GM19193 (cell line): ENCODE data around the gene KCNT1.

Experiments
- POLR2A ChIP-seq: IDR thresholded peaks from 4 replicates; pipeline ENCODE4 v1.6.1; 2011; ENCODE audit not compliant: insufficient read depth, insufficient read length; ENCODE audit errors: extremely low read depth

The KCNT1 gene

DNA sequence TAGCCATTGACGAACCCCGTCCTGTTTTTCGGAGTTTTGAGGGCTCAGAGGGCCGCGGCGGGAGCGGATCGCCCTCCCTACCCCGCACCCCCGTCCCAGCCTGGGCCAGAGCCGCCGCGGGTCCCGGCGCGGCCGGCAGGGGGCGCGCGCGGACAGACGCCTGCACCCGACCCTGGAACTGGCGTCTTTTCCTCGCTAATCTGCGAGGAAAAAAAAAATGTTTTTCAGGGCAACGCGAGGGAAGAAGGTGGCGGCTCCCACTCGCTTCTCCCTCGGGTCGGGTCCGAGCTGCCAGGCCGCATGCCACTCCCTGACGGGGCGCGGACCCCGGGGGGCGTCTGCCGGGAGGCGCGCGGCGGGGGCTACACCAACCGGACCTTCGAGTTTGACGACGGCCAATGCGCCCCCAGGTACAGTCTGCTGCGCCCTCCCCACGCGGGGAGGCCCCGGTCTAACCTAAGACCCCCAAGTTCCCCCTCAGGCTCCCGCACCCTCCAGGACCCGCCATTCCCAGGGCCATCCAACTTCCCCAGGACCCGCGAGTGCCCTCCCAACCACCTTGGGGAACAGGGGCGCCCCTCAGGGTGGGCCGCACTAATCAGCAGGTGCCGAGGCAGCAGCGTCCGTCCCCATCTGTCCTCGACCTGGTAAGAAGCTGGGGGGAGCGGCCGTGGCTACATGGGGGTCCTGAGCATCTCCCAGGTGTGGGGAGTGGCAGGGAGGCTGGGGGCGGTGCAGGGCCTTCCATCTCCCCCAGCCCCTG lies at the start of gene KCNT1:
Gene KCNT1, plus strand, starts transcription at position 227 of the 763 bp plus-strand sequence. Its CDS starts 74 bp downstream, at position 301.
- no peak for TF ChIP-seq POLR2A

DNA sequence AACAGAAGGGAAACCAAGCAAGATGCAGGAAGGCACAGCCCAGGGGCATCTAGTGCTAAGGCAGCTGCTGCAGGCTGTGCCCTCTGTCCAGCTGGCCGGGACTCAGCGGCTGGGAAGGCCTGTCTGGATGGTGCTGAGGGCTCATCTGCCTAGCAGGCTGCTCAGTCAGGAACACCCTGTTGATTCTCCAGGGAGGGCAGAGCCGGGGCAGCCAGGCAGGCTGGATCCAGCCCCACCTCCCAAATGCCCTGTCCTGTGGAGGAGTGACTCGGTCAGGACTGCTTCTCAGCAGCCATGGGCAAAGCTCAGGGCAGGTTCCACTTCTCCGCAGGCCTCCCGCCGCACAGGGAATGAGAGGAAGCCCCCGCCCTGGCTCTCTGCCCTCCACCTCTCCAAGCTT lies 46.7 kb upstream of the KCNT1 start:
- no peak for TF ChIP-seq POLR2A

DNA sequence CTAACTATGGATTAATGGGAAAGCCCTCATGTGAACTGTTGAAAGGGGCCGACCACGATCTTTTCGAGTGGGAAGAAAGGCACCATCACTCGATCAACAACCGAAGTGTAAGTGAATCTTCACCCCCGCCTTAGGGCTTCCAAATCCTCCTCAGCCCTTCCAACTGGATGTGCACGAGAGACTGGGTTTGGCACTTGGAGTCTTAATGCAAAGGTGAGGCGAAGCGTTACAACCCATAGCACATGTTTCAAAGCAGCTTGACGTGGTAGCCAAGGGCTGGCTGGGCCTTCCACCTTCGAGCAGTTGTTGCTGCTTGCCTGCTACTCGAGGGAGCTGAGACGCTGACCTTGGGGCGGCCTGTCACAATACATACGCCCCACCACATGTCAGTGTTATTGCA lies 44.6 kb upstream of the KCNT1 start:
- no peak for TF ChIP-seq POLR2A

DNA sequence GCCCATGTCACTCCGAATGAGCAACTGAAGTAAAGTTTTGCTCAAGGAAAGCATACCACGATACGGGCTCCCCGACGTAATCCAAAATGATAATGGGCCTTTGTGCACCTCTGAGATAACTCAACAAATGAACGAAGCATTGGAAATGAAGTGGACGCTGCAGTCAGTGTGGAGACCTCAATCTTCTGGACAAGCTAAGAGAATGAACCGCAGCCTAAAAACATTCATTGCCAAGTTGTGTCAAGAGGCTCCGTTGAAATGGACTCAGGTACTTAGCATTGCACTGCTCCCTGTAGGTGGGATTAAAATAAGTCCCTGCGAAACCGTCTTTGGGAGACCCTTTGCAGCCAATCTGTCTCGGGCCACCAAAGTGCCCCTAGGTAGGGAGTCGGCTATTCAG lies 42.7 kb upstream of the KCNT1 start:
- no peak for TF ChIP-seq POLR2A

DNA sequence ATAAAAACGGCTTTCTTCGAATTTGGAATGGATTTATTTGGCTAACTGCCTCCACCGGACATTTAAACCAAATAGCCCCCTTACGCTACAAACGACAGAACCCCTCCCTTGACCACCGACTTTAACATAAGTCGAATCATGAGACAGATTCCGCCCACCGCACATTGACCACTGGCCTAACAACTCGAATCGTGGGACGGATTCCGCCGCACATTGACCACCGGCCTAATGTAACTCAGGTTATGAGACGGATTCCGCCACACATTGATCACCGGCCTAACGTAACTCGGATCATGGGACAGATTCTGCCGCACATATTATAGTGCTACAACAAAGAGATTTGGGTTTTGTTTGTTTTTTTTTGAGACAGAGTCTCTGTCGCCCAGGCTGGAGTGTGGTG lies 41.6 kb upstream of the KCNT1 start:
- no peak for TF ChIP-seq POLR2A

DNA sequence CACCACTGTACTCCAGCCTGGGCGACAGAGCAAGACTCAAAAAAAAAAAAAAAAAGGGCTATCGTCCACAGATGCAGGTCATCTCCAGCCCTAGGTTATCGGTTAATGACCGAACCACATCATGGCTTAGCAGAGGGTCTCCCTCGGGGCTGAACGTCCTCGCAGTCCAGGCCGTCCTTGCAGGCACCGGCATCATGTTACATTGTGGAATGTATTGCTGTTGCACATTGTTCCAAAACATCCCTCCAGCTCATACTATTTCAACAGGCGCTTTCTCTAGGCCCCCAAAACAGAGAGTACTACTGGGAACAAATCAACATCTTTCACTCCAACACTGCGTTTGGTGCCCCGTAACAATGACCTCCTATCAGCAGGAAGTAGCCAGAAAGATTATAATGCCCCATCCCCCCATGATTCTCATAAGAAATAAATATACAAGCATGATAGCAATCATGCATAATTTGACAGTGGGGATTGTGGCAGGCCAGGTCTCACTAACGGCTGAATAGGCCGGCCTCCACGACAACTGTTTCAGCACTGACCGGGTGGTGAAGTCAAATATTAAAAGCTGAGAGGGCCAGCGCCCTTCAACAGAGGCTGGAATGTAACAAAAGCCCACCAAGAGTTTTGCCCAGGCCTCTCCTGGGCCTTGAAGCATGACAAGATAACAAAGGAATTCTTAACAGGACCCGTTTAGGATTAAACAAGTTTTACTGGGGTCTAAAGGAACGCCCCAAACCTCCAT lies 40.0 kb upstream of the KCNT1 start:
- no peak for TF ChIP-seq POLR2A

DNA sequence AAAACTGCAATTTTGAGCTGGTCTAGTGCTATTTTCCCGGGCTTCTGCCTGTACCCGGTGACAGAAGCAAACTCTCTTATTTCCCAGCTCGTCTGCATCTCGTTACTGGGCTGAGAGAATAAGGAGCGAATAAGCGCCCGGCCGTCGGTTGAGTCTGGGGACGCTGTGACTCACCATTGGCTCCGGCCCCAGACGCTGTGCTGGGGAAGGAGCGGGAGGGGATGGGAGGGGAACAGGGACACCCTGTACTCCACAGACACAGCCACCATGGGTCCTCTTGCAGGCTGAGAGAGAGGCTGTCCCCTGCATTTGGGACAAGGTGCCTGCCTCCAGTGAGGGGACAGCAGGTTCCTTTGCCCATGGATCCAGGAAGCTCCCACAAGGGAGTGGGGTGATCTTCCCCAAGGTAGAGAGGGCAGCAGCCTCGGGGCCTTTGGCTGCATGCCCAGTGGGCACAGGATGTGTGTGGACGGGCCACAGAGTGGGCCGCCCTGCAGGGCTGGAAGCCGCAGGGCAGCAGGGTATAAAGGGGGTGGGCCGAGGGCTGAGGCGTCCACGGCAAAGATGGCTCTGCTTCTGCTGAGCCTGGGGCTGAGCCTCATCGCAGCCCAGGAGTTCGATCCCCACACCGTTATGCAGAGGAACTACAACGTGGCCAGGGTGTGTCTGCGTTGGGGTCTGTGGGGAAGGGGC lies 39.1 kb upstream of the KCNT1 start, which contains the start of gene LCN9:
Gene LCN9, plus strand, starts transcription at position 552 of the 693 bp plus-strand sequence. Its CDS starts 13 bp downstream, at position 565.
- no peak for TF ChIP-seq POLR2A

DNA sequence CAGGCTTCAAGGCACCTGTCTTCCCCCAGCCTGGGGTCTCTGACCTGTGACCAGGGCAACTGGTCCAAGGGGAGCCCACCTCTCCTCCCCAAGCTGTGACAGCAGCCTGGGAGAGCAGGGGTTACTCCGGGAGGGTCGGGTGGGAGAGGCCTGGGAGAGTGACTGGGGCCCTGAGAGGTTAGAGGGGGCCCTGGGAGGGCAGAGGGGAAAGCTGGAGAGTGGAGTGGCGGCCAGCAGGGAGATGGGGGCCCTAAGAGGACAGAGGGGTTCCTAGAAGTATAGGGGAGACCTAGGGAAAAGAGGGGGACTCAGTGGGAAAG lies 38.6 kb upstream of the KCNT1 start:
- TF ChIP-seq POLR2A = no peak

DNA sequence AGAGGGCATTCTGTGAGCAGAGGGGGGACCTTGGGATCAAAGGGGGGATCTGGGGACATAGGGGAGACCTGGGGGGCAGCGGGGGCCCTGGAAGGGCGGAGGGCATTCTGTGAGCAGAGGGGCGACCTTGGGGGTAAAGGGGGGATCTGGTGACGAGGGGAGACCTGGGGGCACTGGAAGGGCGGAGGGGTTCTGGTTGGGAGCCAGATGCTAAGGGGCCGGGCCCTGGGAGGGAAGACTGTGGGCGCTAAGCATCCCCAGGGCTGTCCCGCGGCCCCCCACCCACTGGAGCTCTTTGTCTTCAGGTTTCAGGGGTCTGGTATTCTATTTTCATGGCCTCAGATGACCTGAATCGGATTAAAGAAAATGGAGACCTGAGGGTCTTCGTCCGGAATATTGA lies 38.1 kb upstream of the KCNT1 start:
- TF ChIP-seq POLR2A = no peak

DNA sequence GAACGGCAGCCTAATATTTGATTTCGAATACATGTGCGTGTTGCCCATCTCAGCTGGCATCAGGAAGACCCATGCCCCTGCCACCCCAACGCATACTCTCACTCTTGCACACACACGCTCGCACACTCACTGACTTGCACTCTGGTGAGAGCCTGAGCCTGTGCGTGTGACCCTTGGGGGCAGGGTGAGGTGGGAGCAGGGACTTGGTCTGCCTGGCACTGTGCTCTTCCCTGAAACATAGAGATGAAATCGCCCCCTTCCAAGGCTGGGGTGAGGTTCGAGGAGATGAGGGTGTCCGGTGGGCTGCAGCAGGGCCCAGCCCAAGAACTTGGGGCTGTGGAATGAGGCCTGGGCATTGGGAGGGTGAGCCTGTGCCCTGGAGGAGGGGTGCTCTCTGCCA lies 37.7 kb upstream of the KCNT1 start:
- TF ChIP-seq POLR2A = no peak

DNA sequence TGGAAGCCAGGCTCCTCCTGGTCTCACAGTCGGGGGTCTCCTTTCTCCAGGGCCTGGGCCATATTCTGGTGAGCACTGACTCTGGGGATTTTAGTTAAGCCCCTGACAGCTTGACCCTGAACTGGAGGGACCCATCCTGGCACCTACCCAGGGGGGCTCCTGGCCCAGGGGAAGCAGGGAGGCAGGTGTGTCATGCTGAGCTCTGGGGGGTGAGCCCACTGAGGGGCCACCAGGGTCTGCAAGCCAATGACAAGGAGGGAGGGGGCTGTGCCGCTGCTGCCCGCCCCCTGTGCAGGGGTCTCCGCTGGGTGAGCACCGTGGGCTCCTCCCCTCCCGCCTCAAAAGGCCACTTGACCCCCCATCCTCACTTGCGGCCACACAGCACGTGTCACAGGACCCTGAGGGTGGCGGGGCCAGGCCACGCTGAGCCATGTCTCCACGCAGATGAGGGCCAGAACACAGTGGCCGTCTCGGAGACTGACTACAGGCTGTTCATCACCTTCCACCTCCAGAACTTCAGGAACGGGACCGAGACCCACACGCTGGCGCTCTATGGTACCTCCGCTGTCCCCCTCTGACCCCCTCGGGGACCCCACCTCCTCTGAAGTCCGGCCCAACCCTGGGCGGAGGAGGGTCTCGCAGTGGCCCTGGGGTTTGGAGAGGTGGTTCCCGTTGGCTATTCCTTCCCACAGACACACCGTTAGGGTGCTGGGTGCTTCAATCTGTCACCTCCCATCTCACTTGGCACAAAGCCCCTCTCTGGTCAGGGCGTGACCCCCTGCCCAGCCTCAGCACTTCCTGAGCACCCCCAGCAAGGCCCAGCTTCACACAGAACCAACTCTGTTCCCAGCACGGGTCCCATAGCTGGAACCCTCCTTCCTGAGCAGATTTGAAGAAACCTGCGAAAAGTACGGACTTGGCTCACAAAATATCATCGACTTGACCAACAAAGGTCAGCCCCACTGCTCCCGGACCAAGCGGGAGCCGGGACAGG lies 36.9 kb upstream of the KCNT1 start:
- no peak for TF ChIP-seq POLR2A

DNA sequence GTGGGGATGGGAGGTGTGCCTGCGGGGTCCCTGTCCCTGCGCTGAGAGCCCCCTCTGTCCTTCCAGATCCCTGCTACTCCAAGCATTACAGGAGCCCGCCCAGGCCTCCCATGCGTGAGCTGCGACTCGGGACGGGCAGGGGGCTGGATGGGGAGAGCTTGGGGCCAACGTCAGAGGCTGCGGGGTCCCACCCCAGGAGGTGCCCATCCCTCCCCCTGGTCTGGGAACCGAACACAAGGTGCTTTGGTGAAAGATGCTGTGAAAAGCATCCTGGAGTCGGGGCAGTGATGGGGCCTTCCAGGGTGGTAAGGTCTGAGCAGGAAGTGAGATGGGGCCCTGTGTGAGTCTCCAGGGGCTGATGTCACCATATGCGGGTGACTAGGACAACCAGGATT lies 36.2 kb upstream of the KCNT1 start:
- no peak for TF ChIP-seq POLR2A

DNA sequence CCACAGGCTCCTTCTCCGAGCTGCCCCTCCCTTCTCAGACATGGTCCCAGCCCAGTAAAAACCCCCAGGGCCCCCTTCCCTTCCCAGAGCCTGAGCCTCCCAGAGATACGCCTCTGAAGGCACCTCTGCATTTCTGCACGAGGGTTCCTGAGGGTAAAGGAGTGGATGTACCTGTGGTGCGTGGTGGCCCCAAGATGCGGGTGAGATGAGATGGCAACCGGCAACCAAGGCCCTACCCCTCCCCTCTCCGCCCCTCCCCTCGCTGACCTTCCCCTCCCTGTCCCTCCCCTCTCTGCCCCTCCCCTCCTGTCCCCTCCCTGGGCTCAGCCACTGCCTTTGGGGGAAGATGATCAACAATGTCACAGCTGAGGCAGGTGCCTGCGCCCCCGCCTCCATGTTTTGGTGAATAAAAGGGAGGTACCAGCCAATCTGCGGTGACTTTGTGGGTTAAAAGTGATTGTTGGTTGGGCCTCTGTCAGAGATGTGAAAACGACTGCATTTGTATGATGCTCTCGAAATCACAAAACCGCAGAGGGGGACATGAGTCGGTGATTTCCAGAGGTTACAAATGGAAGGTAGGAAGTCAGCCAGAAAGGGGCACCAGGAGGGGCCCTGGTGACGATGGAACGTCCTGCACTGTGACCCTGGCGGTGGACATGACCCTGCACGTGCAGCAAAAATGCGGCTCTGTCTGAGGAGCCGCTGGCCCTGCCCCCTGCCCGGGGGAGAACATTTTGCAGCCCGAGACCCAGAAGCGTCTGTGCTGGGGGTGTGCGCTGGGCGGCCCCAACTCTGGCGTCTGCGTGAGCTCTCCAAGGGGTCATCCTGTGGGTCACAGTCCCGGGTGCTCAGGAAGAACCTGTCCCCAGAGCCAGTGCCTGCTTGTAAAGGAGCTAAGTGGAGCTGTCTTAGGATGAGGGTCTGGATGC lies 35.2 kb upstream of the KCNT1 start:
- TF ChIP-seq POLR2A = no peak

DNA sequence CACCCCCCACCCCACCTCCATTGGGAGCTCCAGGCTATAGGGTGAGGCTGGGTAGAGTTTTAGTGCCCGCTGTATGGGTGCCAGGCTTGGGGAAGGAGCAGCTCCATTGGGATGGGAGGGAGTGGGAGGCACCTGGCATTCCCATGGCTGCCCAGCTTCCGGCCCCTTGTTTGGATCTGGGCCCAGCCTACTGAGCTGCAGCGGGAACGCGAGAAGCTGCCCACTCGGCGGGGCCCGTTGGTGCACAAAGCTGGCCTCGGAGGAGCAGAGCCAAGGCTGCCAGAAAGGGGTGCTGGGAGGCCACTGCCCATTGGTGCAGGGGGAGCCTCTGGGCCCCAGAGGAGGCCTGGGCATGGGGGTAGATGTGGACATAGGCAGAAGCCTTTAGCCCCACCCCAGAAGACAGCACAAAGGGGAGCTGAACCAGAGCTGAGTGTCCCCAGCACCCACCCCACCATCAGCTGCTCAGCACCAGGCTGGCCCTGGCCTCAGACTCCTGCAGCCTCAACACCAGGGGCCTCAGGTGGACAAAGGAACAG lies 34.5 kb upstream of the KCNT1 start:
- TF ChIP-seq POLR2A = no peak
